Skeletal muscle satellite cell (primary cell): ENCODE data around the gene KRTAP4-4.
"Not testable (repeated sequence)": the region's sequence is repeated elsewhere in the genome, so short reads cannot be mapped to it uniquely, and the experiment has no call there.

Source experiments
- H3K27me3 ChIP-seq: 2 replicates; pipeline ENCODE4 v1.7.0; 2013; ENCODE audit warnings: low read length; ENCODE audit not compliant: control insufficient read depth, insufficient read depth
- H3K36me3 ChIP-seq: 2 replicates; pipeline ENCODE4 v1.7.0; 2013; ENCODE audit warnings: mild to moderate bottlenecking, control low read depth, low read length; ENCODE audit not compliant: insufficient read depth
- H3K4me1 ChIP-seq: 2 replicates; pipeline ENCODE4 v1.7.0; 2013; ENCODE audit warnings: low read length; ENCODE audit not compliant: control insufficient read depth, insufficient read depth
- H3K4me2 ChIP-seq: 2 replicates; pipeline ENCODE4 v1.7.0; 2013; ENCODE audit warnings: mild to moderate bottlenecking, low read length
- H3K4me3 ChIP-seq: 2 replicates; pipeline ENCODE4 v1.7.0; 2013; ENCODE audit warnings: low read length
- H3K9ac ChIP-seq: 2 replicates; pipeline ENCODE4 v1.7.0; 2013; ENCODE audit warnings: mild to moderate bottlenecking, low read depth, low read length, moderate library complexity
- H3K9me3 ChIP-seq: replicated peaks from 2 replicates; pipeline ENCODE4 v1.7.0; 2013; ENCODE audit warnings: mild to moderate bottlenecking, control low read depth, low read length

Gene KRTAP4-4

DNA sequence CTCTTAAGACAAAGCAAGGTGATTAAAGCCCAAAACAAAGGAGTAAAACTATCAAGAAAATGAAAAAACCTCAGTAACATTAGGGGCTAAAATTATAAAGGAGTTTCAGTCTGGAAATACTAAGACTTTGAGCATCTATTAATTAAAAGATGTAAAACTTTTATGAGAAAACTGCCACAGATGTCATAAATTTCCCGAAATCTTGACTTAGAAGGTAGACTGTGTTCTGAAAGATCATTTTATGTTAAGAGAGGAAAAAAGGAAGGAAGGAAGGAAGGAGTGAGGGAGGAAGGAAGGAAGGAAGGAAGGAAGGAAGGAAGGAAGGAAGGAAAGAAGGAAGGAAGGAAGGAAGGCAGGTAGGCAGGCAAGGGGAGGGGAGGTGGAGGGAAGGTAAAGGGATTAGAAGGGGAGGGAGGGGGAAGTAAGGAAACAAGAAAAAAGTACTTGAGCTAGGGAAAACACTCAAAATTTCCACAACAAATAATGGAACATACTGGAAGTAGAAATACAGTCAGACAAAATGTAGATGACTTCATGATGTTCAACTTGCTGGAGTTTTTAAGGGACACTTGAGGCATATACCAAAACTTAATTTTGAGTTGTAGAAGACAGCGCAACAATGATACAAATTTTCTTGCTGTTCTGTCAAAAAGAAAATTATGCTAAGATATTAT lies 12.9 kb downstream of the KRTAP4-4 start:
- H3K9me3 ChIP-seq, result peaks cover 7% of the 10 kb centered on the region
- H3K4me1 ChIP-seq, result no peaks in the 10 kb centered on the region
- H3K4me2 ChIP-seq, result no peak overlapping the region
- H3K36me3 ChIP-seq, result no peaks in the 10 kb centered on the region
- H3K9ac ChIP-seq, result no peak overlapping the region
- no peak overlapping the region for H3K4me3 ChIP-seq
- H3K27me3 ChIP-seq, result no peaks in the 10 kb centered on the region

DNA sequence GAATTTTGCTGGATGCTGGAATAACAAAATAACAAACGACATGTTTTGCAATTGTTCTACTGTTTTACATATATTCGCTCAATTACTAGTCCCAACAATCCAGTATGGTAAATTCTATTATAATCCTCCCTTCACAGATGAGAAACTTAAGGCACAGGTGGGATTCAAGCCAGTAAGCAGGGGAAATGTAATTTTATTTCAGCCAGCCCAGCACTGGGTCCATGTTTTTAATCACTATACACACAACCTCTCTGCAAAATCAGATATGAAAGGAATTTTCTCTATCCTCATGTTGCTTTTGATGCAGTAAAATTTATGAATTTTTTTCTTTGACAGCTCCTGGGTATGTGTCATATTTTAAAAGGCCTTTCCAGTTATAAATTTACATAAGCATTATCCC lies 15.3 kb downstream of the KRTAP4-4 start:
- Histone ChIP-seq H3K4me1 (no peaks in the 10 kb centered on the region), H3K4me2 (no peak overlapping the region), H3K9me3 (peaks cover 7% of the 10 kb centered on the region), H3K36me3 (no peaks in the 10 kb centered on the region), H3K4me3 (no peak overlapping the region), H3K9ac (no peak overlapping the region), H3K27me3 (no peaks in the 10 kb centered on the region)

DNA sequence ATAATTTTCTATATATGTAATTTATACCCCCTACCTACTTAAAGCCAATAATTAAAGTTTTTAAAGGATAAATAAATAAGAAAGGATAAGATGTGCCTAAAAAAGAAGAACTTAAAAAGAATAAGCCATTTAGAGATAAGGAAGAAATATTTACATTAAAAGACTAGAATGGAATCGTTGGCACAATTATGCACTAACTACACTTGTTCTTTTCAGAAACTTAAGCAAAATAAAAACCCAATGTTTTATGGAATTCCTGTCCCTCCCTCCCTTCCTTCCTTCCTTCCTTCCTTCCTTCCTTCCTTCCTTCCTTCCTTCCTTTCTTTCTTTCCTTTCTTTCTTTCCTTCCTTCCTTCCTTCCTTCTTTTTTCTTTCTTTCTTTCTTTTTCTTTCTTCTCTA lies 15.7 kb downstream of the KRTAP4-4 start:
- peaks cover 7% of the 10 kb centered on the region for H3K9me3 ChIP-seq
- H3K27me3 ChIP-seq, result no peaks in the 10 kb centered on the region
- no peak overlapping the region for H3K9ac ChIP-seq
- no peak overlapping the region for H3K4me2 ChIP-seq
- H3K4me3 ChIP-seq, result no peak overlapping the region
- H3K36me3 ChIP-seq, result no peaks in the 10 kb centered on the region
- H3K4me1 ChIP-seq, result no peaks in the 10 kb centered on the region

DNA sequence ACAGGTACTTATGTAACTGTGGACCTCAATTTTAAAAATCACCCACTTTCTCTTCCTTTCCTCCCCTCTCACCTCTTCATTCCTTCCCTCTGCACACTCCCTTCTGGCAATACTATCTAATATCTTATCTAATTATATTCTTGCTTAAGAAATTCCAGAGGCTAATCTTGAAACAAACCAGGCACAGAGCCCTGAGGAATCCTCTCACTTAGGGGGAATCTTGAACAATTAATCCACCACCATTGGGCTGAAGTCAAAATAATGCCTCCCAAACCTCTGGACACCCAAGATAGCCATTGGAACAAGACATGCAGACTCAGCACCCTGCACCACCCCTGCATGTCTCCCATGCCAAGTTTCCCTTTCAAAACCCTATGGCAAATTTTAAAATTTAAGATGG lies 19.2 kb downstream of the KRTAP4-4 start:
- Histone ChIP-seq H3K4me1 (no peaks in the 10 kb centered on the region), H3K4me3 (no peak overlapping the region), H3K36me3 (no peaks in the 10 kb centered on the region), H3K9me3 (peaks cover 7% of the 10 kb centered on the region), H3K9ac (peak overlapping the region; percentile 3), H3K4me2 (no peak overlapping the region), H3K27me3 (no peaks in the 10 kb centered on the region)

DNA sequence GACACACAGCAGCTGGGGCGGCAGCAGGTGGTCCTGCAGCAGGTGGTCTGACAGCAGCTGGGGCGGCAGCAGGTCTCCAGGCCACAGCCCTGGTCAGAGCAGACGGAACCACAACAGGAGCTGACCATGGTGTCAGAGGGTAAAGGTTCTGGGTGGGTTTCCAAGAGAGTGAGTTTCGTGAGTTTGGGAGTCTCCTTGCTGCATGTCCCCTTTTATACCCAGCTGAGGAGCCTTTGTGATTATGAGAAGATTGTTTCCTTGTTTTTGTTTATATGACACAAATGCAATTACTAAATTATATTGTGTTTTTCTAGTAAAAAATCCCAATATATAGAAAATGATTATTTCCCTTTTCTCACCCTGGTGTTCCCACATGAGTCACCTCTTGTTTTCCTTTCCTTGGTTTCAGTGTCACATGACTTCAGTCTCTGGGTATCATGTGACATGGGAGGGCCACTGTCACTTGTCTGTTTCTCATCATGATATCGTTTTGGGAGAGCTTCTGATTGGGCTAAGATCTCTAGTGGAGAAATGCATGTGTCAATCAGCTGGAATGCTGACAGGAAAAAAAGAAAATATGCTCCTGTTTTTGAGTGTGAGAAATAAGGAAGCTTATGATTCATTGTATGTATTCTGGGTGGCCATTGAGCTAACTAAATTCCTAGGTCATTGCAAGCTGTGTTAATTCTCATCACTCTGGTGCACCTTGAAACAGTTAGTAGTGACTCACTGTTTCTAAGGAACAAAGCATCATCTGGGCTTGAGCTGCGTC lies 20.0 kb downstream of the KRTAP4-4 start, which contains the start of gene KRTAP4-6:
TSS of gene KRTAP4-6 (minus strand) at position 185 of the 772 bp plus-strand sequence. CDS start at position 128, 57 bp downstream.
- H3K4me3 ChIP-seq, result no peak within 1 kb of the TSS
- no peaks in the 10 kb centered on the region for H3K36me3 ChIP-seq
- peak within 1 kb of the TSS; percentile 3 for H3K9ac ChIP-seq
- no peak within 1 kb of the TSS for H3K4me2 ChIP-seq
- H3K27me3 ChIP-seq, result no peaks in the 10 kb centered on the region
- H3K9me3 ChIP-seq, result peaks cover 7% of the 10 kb centered on the region
- H3K4me1 ChIP-seq, result no peaks in the 10 kb centered on the region

DNA sequence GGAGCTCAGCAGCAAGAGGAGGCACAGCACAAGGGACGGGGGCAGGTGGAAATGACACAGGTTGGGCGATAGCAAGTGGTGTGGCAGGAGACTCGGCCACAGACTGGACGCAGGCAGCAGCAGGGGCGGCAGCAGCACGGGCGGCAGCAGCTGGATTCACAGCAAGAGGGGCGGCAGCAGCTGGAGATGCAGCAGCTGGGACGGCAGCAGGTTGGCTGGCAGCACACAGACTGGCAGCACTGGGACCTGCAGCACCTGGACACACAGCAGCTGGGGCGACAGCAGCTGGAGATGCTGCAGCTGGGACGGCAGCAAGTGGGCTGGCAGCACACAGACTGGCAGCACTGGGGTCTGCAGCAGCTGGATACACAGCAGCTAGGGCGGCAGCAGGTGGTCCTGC lies 20.7 kb downstream of the KRTAP4-4 start:
- not testable (repeated sequence) for H3K9ac ChIP-seq, H3K27me3 ChIP-seq, H3K4me2 ChIP-seq, H3K36me3 ChIP-seq, H3K9me3 ChIP-seq, H3K4me1 ChIP-seq, H3K4me3 ChIP-seq

DNA sequence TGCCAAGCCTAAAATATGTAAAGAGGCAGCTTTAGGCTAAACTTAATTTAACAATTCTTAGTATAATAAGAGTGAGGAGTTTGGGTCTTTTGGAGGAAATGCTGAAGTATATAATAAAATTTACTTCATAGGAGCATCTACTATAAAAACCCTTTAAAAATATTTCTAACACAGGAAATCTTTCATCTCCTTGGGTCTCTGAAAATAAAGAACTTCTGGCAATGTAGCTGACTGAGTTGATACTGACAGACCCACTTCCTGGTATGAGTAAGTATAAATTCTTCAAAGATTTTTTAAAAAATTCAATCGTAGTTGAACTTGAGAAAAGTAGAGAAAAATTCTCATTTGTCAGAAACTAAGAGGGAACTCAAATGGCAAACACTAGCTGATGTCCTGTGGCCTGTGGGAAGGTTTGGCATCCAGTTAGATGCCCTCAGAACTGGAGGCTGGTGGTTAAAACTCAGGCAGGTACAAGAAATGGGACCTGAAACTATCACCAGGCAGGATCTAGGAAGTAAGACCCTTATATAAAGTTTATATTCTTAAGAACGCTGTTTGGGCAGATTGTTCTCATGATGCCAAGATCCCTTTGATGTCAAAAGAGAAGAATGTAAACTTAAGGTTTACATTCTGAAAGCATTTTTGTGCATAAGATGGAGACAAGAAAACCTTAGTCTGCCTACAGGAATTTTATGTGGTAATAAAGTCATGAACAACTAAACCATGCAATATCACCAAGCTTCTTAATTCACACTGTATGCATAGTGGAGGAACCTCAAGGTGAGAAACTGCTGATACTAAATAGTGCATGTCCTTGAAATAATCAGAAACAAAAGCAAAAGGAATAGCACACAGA lies 26.4 kb downstream of the KRTAP4-4 start:
- H3K27me3 ChIP-seq, result no peaks in the 10 kb centered on the region
- H3K4me1 ChIP-seq, result peaks cover 26% of the 10 kb centered on the region
- H3K9ac ChIP-seq, result no peak overlapping the region
- no peak overlapping the region for H3K4me2 ChIP-seq
- no peak overlapping the region for H3K4me3 ChIP-seq
- H3K36me3 ChIP-seq, result no peaks in the 10 kb centered on the region
- no peaks in the 10 kb centered on the region for H3K9me3 ChIP-seq

DNA sequence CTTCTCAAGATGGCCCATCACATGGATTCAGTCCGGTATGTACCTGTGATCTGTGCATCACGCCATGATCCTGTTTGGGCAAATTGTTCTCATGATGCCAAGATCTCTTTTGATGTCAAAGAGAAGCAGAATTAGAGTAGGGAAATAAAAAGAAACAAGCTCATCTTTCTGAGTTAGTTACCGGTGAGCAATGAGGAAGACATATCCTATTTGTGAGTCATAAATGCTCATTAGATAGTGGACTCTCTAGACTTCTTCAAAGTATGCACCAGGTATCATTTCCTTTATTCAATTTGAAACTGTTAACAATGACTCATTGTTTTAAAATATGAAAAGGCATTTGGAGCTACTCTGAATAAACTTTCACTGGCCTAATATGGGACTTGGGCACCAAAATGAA lies 28.6 kb downstream of the KRTAP4-4 start:
- Histone ChIP-seq H3K4me1 (peaks cover 26% of the 10 kb centered on the region), H3K27me3 (no peaks in the 10 kb centered on the region), H3K9me3 (no peaks in the 10 kb centered on the region), H3K9ac (no peak overlapping the region), H3K4me2 (peak overlapping the region; percentile 14), H3K36me3 (no peaks in the 10 kb centered on the region), H3K4me3 (no peak overlapping the region)

DNA sequence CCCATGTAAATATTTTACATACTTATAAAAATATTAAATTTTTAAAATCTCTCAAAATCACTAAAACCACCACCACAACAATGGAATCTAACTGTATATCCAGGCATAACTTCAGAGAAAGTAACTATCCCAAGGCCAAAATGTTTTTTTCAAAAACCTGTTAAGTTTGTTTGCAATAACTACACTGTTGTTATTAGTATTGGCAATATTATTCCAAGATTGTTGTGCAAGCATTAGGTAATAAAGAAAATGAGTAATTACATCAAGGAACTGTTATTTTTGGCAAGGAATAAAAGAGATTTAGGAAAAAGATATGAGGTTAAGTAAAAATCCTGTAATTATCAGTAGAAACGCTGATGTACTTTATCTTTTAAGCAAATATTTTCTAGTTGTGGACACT lies 33.2 kb downstream of the KRTAP4-4 start:
- Histone ChIP-seq H3K27me3 (no peaks in the 10 kb centered on the region), H3K9me3 (no peaks in the 10 kb centered on the region)

DNA sequence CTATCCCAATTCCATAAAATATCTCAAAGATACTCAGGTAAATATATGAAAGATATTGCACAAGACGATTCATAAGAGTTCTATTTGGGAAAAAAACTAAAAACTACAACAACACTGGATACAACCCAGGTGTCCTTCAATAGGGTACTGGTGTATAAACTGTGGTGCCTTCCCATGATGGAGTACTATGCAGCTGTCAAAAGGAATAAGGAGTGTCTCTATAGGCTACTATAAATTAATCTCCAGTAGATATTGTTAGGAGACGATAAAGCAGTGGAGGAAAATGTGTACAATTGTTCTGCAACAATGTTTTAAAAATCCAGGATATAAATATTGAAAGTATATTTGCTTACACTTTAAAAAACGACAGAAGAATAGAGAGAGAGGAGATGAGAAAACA lies 34.1 kb downstream of the KRTAP4-4 start:
- H3K4me2 ChIP-seq, result no peak overlapping the region
- H3K9ac ChIP-seq, result no peak overlapping the region
- H3K36me3 ChIP-seq, result no peaks in the 10 kb centered on the region
- no peaks in the 10 kb centered on the region for H3K27me3 ChIP-seq
- peaks cover 7% of the 10 kb centered on the region for H3K4me1 ChIP-seq
- H3K9me3 ChIP-seq, result no peaks in the 10 kb centered on the region
- no peak overlapping the region for H3K4me3 ChIP-seq

More for the DNA sequence above, 33.2 kb downstream of the KRTAP4-4 start:
- peaks cover 17% of the 10 kb centered on the region for H3K4me1 ChIP-seq
- no peaks in the 10 kb centered on the region for H3K36me3 ChIP-seq
- no peak overlapping the region for H3K9ac ChIP-seq
- no peak overlapping the region for H3K4me3 ChIP-seq
- no peak overlapping the region for H3K4me2 ChIP-seq

DNA sequence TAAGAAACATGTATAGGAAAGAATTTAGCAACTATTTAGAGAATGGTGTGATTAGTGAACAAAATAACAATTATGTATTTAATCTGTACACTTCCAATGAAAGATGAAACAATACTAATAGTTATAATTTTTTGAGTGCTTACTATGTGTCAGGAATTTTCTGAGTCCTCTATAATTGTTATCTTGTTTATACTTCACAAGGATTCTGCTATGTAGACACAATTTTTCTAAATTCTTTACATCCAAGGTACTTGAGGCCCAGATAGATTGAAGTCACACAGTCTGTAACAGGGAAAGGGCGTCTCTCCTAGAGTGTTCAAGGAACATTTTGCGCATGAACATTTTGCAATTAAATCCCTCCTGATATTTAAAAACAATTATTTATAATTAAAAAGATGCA lies 35.5 kb downstream of the KRTAP4-4 start:
- H3K27me3 ChIP-seq, result no peaks in the 10 kb centered on the region
- no peaks in the 10 kb centered on the region for H3K9me3 ChIP-seq
- H3K4me2 ChIP-seq, result no peak overlapping the region
- H3K36me3 ChIP-seq, result no peaks in the 10 kb centered on the region
- H3K4me3 ChIP-seq, result no peak overlapping the region
- H3K9ac ChIP-seq, result no peak overlapping the region
- H3K4me1 ChIP-seq, result peaks cover 4% of the 10 kb centered on the region
